Bronchial epithelial cell (primary cell): ENCODE results near the gene SMARCC2. TPM values are rescaled to one million over a fixed set of nuclear protein-coding genes. Genes with fewer than 3 reads are reported as not detected.
A peak's percentile ranks its signal among the peaks of the same experiment; 100 is the strongest.

Experiments used
- DNase-seq: peaks from one replicate; pipeline ENCODE4 v3.0.0-alpha.2; 2010; ENCODE audit warnings: low read depth
- FAIRE-seq: peaks from 2 replicates; lab custom pipeline; 2011; peaks lifted over from hg19 to GRCh38; lab: Jason Lieb, UNC
- H3K27me3 ChIP-seq: 2 replicates; pipeline ENCODE4 v1.5.1; 2011; ENCODE audit warnings: low read length; ENCODE audit not compliant: control insufficient read depth, insufficient read depth
- H3K36me3 ChIP-seq: 2 replicates; pipeline ENCODE4 v1.5.1; 2011; ENCODE audit warnings: low read length; ENCODE audit not compliant: control insufficient read depth, insufficient read depth
- H3K4me3 ChIP-seq: 2 replicates; pipeline ENCODE4 v1.5.1; 2011; ENCODE audit warnings: mild to moderate bottlenecking, low read depth, low read length, control low read depth
- total RNA-seq: library from RNA; depleted of rRNA; stranded (reverse); fragments of >200 nt; gene quantifications from 2 replicates; pipeline ENCODE4 v1.2.1, GENCODE V29; 2014
- TF ChIP-seq, protein P1 (sequence below): IDR thresholded peaks from 2 replicates; pipeline ENCODE4 v1.5.1; 2011; ENCODE audit warnings: mild to moderate bottlenecking, moderate library complexity, low read length, control low read depth, inconsistent platforms; ENCODE audit not compliant: insufficient read depth, severe bottlenecking

SMARCC2 gene
- total RNA-seq, 1 donor from 2014 or later: 14.0 TPM

DNA sequence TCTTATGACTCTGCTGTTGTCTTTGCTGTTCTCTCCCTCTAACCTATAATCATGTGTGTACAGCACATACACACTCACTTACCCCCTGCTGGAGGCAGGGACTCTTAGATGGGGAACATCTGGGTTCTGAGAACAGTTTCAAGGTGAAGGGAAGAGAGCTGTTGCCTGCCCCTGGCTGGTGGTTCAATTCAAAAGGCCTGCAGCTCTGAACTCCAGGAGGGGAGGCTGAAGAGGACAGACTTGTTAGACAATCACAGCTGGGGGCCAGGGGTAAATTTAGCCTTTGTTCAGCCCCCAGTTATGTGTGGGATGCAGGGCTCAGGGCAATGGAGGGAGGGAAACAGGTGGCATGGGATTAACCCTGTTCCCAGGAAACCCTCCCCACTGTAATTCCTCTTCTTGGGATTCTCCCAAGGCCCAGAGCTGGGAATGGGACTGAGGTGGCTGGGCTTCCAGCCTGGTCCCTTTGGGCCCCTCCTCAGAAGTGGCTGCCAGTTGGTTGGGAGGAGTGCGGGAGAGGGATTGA, 35.0 kb downstream of the SMARCC2 start:
- H3K36me3 ChIP-seq: no peaks in the 10 kb centered on the region
- TF ChIP-seq, protein P1, sequence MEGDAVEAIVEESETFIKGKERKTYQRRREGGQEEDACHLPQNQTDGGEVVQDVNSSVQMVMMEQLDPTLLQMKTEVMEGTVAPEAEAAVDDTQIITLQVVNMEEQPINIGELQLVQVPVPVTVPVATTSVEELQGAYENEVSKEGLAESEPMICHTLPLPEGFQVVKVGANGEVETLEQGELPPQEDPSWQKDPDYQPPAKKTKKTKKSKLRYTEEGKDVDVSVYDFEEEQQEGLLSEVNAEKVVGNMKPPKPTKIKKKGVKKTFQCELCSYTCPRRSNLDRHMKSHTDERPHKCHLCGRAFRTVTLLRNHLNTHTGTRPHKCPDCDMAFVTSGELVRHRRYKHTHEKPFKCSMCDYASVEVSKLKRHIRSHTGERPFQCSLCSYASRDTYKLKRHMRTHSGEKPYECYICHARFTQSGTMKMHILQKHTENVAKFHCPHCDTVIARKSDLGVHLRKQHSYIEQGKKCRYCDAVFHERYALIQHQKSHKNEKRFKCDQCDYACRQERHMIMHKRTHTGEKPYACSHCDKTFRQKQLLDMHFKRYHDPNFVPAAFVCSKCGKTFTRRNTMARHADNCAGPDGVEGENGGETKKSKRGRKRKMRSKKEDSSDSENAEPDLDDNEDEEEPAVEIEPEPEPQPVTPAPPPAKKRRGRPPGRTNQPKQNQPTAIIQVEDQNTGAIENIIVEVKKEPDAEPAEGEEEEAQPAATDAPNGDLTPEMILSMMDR: no peak
- FAIRE-seq (no peak), DNase-seq (no peak)
- H3K27me3 ChIP-seq: no peaks in the 10 kb centered on the region
- no peak overlapping the region for H3K4me3 ChIP-seq

DNA sequence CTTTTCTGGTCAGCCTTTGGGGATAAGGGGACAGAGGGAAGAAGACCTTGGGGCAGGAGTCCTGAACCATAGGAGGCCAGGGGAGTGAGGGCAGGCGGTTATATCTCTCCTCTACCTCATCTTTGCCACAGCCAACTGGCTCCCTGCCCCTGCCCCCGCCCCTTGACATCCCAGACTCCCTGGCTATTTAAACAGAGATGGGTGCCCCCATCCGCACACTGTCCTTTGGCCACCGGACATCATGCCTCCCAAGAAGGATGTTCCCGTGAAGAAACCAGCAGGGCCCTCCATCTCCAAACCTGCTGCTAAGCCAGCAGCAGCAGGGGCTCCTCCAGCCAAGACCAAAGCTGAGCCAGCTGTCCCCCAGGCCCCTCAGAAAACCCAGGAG, 35.6 kb downstream of the SMARCC2 start:
- TF ChIP-seq, protein P1: no peak
- no peak for FAIRE-seq
- DNase-seq: no peak
- Histone ChIP-seq H3K27me3 (no peaks in the 10 kb centered on the region), H3K36me3 (no peaks in the 10 kb centered on the region), H3K4me3 (no peak overlapping the region)

DNA sequence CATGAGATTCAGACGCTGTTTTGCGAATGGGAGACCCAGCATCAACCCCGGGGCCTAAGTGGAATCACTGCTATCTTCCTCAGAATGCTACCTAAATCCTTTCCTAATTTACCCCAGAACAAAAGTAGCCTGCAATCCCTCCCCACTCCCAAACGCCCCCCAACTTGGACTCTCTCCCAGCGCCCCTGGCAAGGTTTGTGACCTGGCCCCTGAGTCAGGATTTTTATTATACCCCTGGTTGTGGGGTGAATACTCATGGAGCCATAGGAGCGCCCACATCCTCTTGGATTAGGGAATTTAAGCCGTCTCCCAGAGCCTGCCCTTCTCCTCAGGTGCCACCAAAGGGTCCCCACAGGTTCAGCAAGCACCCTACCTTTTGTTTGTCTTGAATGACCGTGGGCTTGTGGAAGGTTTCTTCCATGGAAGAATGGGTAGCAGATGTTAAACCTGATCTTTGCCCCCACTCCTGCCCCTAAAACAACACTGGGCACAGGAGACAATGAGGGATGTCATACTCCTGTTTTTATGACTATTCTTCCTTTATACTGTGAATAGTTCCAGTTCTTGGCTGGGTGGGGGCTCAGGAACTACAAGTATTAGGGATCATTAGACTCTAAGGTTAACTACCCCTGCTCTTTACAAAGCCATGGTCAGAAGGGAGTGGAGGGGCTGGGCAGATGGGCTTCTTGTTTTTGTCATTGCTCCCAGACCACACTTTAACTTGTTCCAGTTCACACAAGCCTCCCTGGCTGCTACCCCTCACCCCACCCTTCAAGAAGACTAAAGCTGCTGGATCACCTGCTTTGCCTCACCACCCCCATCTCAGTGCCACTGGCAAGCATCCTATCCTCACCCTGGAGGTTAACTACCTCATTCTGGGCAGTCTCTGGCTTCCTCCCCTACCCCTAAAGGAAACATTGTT, 36.3 kb downstream of the SMARCC2 start:
- Histone ChIP-seq H3K27me3 (no peaks in the 10 kb centered on the region), H3K4me3 (peak overlapping the region; percentile 48), H3K36me3 (no peaks in the 10 kb centered on the region)
- no peak for FAIRE-seq
- TF ChIP-seq, protein P1: no peak
- DNase-seq: no peak

DNA sequence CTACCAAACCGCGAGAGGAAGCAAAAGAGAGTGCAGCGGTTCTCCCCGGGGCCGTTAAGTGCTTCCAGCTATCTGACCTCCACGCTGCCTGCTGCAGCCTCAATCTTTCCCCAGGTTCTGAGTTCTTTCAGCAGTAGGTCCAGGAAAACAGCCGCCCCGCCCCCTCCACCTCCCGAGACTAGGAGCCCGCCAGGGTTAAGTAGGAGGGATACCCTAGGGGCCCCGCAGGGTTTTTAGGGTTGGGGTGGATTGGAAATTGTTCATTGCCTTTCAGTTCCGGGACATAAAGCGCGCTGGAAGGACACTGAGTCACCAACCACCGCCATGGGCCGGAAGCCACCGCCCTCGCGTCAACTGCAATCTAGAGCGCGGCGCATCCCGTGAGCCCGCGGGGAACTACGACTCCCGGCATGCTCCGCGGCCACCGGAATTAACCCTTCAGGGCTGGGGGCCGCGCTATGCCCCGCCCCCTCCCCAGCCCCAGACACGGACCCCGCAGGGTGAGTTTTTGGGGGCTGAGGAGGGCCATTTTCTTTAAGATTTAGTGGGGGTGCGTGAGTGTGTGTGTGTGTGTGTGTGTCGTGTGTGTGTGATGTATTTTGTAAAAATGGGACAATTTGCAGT, 37.0 kb downstream of the SMARCC2 start, which contains the start of gene MYL6B:
Gene MYL6B (plus strand): TSS at position 456 of the 624 bp plus-strand sequence. CDS start 1,332 bp downstream, outside the sequence.
- no peaks in the 10 kb centered on the region for H3K36me3 ChIP-seq
- peak within 1 kb of the TSS; percentile 48 for H3K4me3 ChIP-seq
- peak; percentile 83 for DNase-seq
- FAIRE-seq: no peak
- H3K27me3 ChIP-seq: no peaks in the 10 kb centered on the region
- TF ChIP-seq, protein P1: no peak

DNA sequence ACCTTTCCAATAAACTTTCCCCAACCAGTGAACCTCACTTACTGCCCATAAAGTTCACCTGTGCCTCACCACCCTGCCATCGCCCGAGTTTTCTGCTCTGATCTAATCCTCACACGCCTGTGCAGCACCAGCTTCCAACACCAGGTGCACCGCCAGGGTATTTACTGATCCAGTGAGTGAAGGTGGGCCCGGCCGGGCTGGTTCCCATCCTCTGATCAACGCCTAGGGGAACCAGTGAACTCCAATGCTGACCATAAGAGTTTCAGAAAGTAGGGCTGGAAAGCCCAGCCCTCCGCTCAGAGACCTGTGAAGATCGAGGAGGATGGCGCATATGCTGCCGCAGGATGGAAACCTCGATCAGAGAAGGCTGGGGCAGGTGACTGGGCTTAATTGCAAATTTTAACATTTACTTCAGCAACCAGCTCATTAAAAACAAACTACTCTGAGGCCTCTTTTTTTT, 37.6 kb downstream of the SMARCC2 start:
- DNase-seq (peak; percentile 47), FAIRE-seq (no peak)
- Histone ChIP-seq H3K4me3 (peak overlapping the region; percentile 48), H3K27me3 (no peaks in the 10 kb centered on the region), H3K36me3 (no peaks in the 10 kb centered on the region)
- TF ChIP-seq, protein P1: peak; percentile 63
